GM21619 (cell line): ENCODE results near the gene SMC5.
"Not testable (repeated sequence)": the region's sequence is repeated elsewhere in the genome, so short reads cannot be mapped to it uniquely, and the experiment has no call there.

Experiments
- ATAC-seq: cut with Tn5 transposase; IDR thresholded peaks from one replicate; pipeline ENCODE4 v1.9.1; 2021; ENCODE audit not compliant: unreplicated experiment

The SMC5 gene

GRCh38 chr9:70258692-70259511 is at the start of gene SMC5:
Gene SMC5, plus strand, starts transcription at chr9:70258978. Its CDS starts 101 bp downstream, at chr9:70259079.
- peak; percentile 81 for ATAC-seq

- ATAC-seq: no peak
Measured at GRCh38 chr9:70217029-70217428, 41.7 kb upstream of the SMC5 start.

- ATAC-seq: no peak
Measured at GRCh38 chr9:70218767-70219166, 40.0 kb upstream of the SMC5 start.

GRCh38 chr9:70220216-70220615 is 38.6 kb upstream of the SMC5 start:
- ATAC-seq: no peak

- no peak for ATAC-seq
Measured at GRCh38 chr9:70222354-70222753, 36.4 kb upstream of the SMC5 start.

GRCh38 chr9:70228118-70228517 is 30.7 kb upstream of the SMC5 start:
- ATAC-seq: no peak

GRCh38 chr9:70228611-70229010 is 30.2 kb upstream of the SMC5 start:
- ATAC-seq: no peak

GRCh38 chr9:70229026-70229425 is 29.8 kb upstream of the SMC5 start:
- no peak for ATAC-seq

GRCh38 chr9:70229579-70229978 is 29.2 kb upstream of the SMC5 start:
- ATAC-seq: no peak

GRCh38 chr9:70232476-70232875 is 26.3 kb upstream of the SMC5 start:
- ATAC-seq: no peak

GRCh38 chr9:70234208-70234607 is 24.6 kb upstream of the SMC5 start:
- ATAC-seq: not testable (repeated sequence)

GRCh38 chr9:70245952-70246351 is 12.8 kb upstream of the SMC5 start:
- ATAC-seq: not testable (repeated sequence)

- no peak for ATAC-seq
Measured at GRCh38 chr9:70250221-70250620, 8.6 kb upstream of the SMC5 start.

- ATAC-seq: no peak
Measured at GRCh38 chr9:70255486-70255885, 3.3 kb upstream of the SMC5 start.

- no peak for ATAC-seq
Measured at GRCh38 chr9:70256123-70256551, 2.6 kb upstream of the SMC5 start.

GRCh38 chr9:70257502-70257901 is 1.3 kb upstream of the SMC5 start:
- ATAC-seq: no peak

GRCh38 chr9:70257991-70258691 is 637 bp upstream of the SMC5 start:
- ATAC-seq: peak; percentile 42

GRCh38 chr9:70259512-70259802 is 679 bp downstream of the SMC5 start:
- no peak for ATAC-seq

- ATAC-seq: no peak
Measured at GRCh38 chr9:70260007-70260443, 1.2 kb downstream of the SMC5 start.

GRCh38 chr9:70260606-70261005 is 1.8 kb downstream of the SMC5 start:
- ATAC-seq: no peak

GRCh38 chr9:70261131-70261870 is 2.5 kb downstream of the SMC5 start:
- no peak for ATAC-seq

- ATAC-seq: no peak
Measured at GRCh38 chr9:70262366-70262765, 3.6 kb downstream of the SMC5 start.
